ENCODE results near the gene ARSI.

GRCh38 chr5:150302301-150303069, at the start of gene ARSI:
- no peak for TF ChIP-seq LEF1 (IDR thresholded peaks at IDR 0.05; ENCODE audit: borderline replicate concordance)
- no peak for TF ChIP-seq BHLHE40 (IDR thresholded peaks at IDR 0.05; ENCODE audit: borderline replicate concordance)
- TF ChIP-seq SUZ12 (IDR thresholded peaks at IDR 0.05), result no peak
- no peak for TF ChIP-seq FOXK2 (IDR thresholded peaks at IDR 0.05)
- no peak for TF ChIP-seq FOXM1 (IDR thresholded peaks at IDR 0.05; ENCODE audit: borderline replicate concordance)
- TF ChIP-seq ZNF384 (IDR thresholded peaks at IDR 0.05), result no peak
- no peak for TF ChIP-seq FOXA1 (IDR thresholded peaks at IDR 0.05)
- TF ChIP-seq HDGF (IDR thresholded peaks at IDR 0.05; ENCODE audit: borderline replicate concordance), result no peak
- TF ChIP-seq TARDBP (IDR thresholded peaks at IDR 0.05), result no peak
- TF ChIP-seq ARNT (IDR thresholded peaks at IDR 0.05), result no peak
- no peak for TF ChIP-seq SP1 (IDR thresholded peaks at IDR 0.05)
